GM12875 (cell line): ENCODE data around the gene KCNIP4.

ENCODE experiments used
- H3K4me3 ChIP-seq: one replicate; pipeline ENCODE4 v1.5.1; 2011; ENCODE audit warnings: low read depth, low read length, control low read depth
- CTCF ChIP-seq: IDR thresholded peaks from 2 replicates; pipeline ENCODE4 v1.5.1; 2011; ENCODE audit warnings: low read depth, mild to moderate bottlenecking, control low read depth, inconsistent platforms, low read length, moderate library complexity, borderline replicate concordance; ENCODE audit not compliant: insufficient read depth

The KCNIP4 gene

DNA sequence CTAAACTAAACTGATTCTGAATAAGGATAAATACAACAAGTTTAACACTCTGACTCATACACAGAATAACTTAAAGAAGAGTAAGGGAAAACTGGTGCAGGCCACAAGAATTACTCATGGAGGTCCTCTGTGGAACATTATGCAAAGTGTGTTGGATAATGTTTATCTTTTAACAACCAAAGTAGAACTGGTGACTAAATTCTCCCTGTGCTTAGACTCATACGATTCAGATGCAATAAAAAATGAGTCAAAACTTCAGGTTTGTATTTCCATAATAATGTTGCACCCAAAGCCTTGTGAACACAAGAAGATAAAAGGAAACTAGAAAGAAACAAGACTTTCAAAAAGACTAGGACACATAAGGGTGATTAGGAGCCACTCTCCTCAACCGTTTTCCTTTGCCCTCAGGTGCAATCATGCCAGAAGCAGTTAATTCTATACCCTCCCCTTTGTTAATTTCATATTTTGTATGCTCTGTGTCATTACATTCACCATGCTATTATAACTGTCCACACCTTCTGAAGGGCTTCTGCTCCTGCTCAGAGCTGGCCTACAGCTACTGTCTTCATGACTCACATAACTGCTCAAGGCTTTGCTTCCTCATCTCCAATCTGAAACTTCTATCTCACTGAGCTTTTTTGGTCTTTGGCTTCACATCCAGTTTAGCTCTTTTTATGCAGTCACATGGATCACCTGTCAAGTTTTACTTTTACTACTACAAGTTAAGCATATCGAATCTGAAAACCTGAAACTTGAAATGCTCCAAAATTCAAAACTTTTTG lies 60.2 kb downstream of the KCNIP4 start:
- no peak for TF ChIP-seq CTCF
- H3K4me3 ChIP-seq, result no peak overlapping the region

DNA sequence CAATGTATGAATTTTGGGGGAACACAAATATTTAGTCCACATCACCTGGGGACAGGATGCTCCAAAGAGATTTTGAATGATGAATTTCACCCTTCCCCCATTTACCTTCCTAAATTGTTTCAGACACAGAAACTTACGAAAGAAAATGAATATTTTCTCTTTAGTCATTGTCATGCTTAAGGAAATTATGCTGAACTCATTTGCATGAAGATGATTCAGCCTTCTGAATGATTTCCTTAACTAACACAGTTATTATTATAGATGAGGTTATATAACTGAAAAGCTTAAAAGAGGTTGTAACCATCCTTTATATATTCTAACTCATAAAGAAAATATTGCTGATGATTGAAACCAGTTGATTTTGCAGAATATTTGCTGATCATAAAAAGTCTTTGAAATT lies 61.1 kb downstream of the KCNIP4 start:
- TF ChIP-seq CTCF, result no peak

DNA sequence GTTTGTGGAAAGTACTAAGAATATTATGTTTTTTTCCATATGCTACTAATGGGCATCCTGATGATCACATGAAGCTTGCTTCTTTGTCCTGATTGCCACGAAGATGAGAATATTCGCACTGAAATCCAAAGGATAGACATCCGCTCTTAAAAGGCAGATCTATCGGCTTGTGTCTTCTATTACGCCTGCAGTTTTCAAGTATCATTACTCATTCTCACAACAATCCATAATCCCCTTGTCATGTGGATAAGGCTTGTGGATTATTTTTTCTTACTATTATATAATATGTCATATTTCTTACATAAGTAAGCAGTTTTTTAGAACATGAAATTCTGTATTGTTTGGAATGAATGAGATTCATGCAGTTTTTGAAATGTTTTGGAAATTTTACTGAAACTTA lies 62.8 kb downstream of the KCNIP4 start:
- no peak overlapping the region for H3K4me3 ChIP-seq
- no peak for TF ChIP-seq CTCF

More for the DNA sequence above, 61.1 kb downstream of the KCNIP4 start:
- H3K4me3 ChIP-seq, result no peak overlapping the region

DNA sequence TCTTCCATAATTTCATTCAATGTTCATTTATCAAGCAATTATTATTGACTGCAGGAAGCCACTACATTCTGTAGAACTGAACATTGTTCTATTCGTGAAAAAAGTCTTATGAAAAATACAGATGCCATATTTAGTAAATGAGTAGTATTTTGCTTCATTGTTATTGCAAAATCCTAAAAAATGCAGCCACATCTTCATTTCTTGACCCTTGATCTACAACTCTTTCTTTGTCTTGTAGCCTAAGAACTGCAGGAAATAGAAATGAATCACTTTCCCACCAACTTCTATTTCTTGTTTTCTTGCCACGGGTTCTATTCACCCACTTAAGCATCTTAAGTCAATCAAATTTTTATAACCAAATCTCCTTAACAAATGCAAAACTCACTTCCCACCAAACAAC lies 63.3 kb downstream of the KCNIP4 start:
- no peak overlapping the region for H3K4me3 ChIP-seq
- no peak for TF ChIP-seq CTCF

DNA sequence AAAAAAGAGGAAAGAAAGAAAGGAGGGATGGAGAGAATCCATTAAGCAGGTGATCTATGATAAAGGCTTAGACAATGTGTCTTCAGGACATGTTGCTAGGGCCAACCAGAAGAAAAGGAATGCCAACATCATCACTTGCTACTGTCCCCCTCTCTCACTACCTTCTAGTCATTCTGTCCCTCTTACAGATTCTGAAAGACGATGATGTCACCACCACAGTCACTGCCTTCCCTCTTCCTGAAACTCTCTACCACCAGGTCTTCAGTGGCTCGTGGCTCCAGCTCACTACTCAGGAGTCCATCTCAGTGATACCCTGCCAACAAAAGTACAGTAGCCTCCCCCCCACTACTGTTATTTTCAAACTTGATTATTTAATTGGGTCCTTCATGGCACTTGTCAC lies 64.0 kb downstream of the KCNIP4 start:
- no peak for TF ChIP-seq CTCF
- H3K4me3 ChIP-seq, result no peak overlapping the region

DNA sequence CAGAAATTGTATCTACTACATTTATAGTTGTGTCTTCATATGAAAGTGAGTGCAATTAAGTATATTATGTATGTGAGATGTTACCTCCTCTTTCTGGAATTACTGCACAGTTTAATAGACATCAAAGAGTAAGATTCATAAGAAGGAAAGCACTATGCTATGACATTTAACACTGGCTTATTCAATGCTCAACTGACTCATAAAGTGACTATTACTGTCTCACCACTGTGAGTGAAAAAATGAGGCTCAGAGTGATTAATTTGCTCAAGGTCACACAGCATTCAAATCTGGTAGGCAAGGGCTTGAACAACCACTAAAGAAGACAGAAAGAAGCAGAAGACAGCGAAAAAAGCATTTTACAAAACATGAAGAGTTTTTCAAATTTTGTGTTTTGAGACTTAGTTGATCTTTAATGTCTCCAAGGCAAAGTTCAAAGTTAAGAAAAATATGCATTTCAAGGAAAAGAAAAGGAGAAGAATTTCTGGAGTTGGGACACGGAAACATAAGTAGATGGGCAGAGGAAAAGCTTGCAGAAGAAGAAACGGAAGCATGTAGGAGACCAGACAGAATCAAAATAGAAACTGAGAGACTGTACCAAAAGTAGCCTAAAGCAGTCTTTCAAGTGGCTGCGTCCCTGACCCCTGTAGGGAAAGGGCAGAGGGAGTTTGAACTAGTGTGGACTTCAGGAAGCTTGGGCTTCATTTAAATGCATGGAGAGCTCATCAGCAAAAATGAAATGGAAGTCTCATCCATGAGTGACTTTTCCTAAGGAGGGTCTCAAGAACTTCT lies 66.3 kb downstream of the KCNIP4 start:
- TF ChIP-seq CTCF, result no peak

GRCh38 chr4:21879187-21879586 lies 69.4 kb downstream of the KCNIP4 start:
- no peak overlapping the region for H3K4me3 ChIP-seq
- no peak for TF ChIP-seq CTCF

More for the DNA sequence above, 66.3 kb downstream of the KCNIP4 start:
- H3K4me3 ChIP-seq, result no peak overlapping the region
